WTC11 (cell line): ENCODE results near the gene RIN1. TPM values are rescaled to one million over a fixed set of nuclear protein-coding genes. Genes with fewer than 3 reads are reported as not detected.
A peak's percentile ranks its signal among the peaks of the same experiment; 100 is the strongest.

Source experiments
- ATAC-seq: fragments of 200-7000 bp; cut with Tn5 transposase; 2 replicates; pipeline ENCODE4 v1.10.0; 2021; ENCODE audit warnings: mild to moderate bottlenecking, moderate library complexity
- CTCF ChIA-PET: fragments of 300-600 bp; sonication (Branson Sonifier 250); formaldehyde crosslinking; loops from one replicate; lab custom pipeline; 2021; ENCODE audit warnings: antibody characterized with exemption; lab: Charles Lee
- POLR2A ChIA-PET: fragments of 350-600 bp; sonication (Branson Sonifier 250); formaldehyde crosslinking; loops from one replicate; lab custom pipeline; 2021; ENCODE audit warnings: antibody characterized with exemption; lab: Charles Lee
- DNase-seq: peaks from one replicate; pipeline ENCODE4 v3.0.0; 2021; ENCODE audit warnings: low spot score
- H3K27ac Mint-ChIP-seq: 2 replicates; pipeline ENCODE4 v1.8.0; 2021; ENCODE audit warnings: mixed read lengths
- H3K27me3 Mint-ChIP-seq: 2 replicates; pipeline ENCODE4 v1.8.0; 2021; ENCODE audit warnings: low read depth, mild to moderate bottlenecking, moderate library complexity, mixed read lengths
- H3K36me3 Mint-ChIP-seq: 2 replicates; pipeline ENCODE4 v1.8.0; 2021; ENCODE audit warnings: mixed read lengths
- H3K4me1 Mint-ChIP-seq: 2 replicates; pipeline ENCODE4 v1.8.0; 2022; ENCODE audit warnings: mixed read lengths
- H3K4me3 Mint-ChIP-seq: 2 replicates; pipeline ENCODE4 v1.8.0; 2021; ENCODE audit warnings: mild to moderate bottlenecking, moderate library complexity, mixed read lengths
- H3K9me3 Mint-ChIP-seq: 2 replicates; pipeline ENCODE4 v1.8.0; 2021; ENCODE audit warnings: mixed read lengths
- AR ChIP-seq: fragments of 250-450 bp; sonication (Bioruptor Pico); IDR thresholded peaks from 2 replicates; pipeline ENCODE4 v1.9.0; 2021; ENCODE audit warnings: mild to moderate bottlenecking
- ATF1 ChIP-seq: sonication (generic); formaldehyde crosslinking; IDR thresholded peaks from 2 replicates; pipeline ENCODE4 v1.8.1; 2023; ENCODE audit warnings: mild to moderate bottlenecking, moderate library complexity, missing genetic modification reagents
- ELF4 ChIP-seq: sonication (generic); formaldehyde crosslinking; IDR thresholded peaks from 2 replicates; pipeline ENCODE4 v1.8.1; 2022; ENCODE audit warnings: low read depth, mild to moderate bottlenecking, moderate library complexity, missing genetic modification reagents
- FOXP1 ChIP-seq: sonication (generic); formaldehyde crosslinking; IDR thresholded peaks from 2 replicates; pipeline ENCODE4 v1.8.0; 2022; ENCODE audit warnings: missing genetic modification reagents, mild to moderate bottlenecking, moderate library complexity, borderline replicate concordance
- GTF2I ChIP-seq: fragments of 250-450 bp; sonication (Bioruptor Pico); conservative IDR thresholded peaks from 2 replicates; pipeline ENCODE4 v1.4.0; 2021; ENCODE audit warnings: mild to moderate bottlenecking
- HMGA2 ChIP-seq: fragments of 250-450 bp; sonication (Bioruptor Pico); IDR thresholded peaks from 2 replicates; pipeline ENCODE4 v1.4.0; 2021; ENCODE audit warnings: mild to moderate bottlenecking, moderate library complexity
- JUN ChIP-seq: sonication (generic); formaldehyde crosslinking; IDR thresholded peaks from 2 replicates; pipeline ENCODE4 v1.8.0; 2023; ENCODE audit warnings: mild to moderate bottlenecking, missing genetic modification reagents
- MLX ChIP-seq: sonication (generic); formaldehyde crosslinking; IDR thresholded peaks from 2 replicates; pipeline ENCODE4 v1.8.1; 2023; ENCODE audit warnings: mild to moderate bottlenecking, missing genetic modification reagents, moderate library complexity
- MXD4 ChIP-seq: fragments of 250-450 bp; sonication (Bioruptor Pico); IDR thresholded peaks from 2 replicates; pipeline ENCODE4 v1.8.0; 2021; ENCODE audit warnings: mild to moderate bottlenecking, moderate library complexity, borderline replicate concordance
- NR2C2 ChIP-seq: sonication (generic); formaldehyde crosslinking; IDR thresholded peaks from 2 replicates; pipeline ENCODE4 v1.8.0; 2022; ENCODE audit warnings: mild to moderate bottlenecking, missing genetic modification reagents
- ZBTB21 ChIP-seq: sonication (generic); formaldehyde crosslinking; IDR thresholded peaks from 2 replicates; pipeline ENCODE4 v1.8.1; 2023; ENCODE audit warnings: mild to moderate bottlenecking, missing genetic modification reagents, borderline replicate concordance
- ZMAT4 ChIP-seq: fragments of 250-450 bp; sonication (Bioruptor Pico); IDR thresholded peaks from 2 replicates; pipeline ENCODE4 v1.9.0; 2021; ENCODE audit warnings: mild to moderate bottlenecking
- ZNF138 ChIP-seq: sonication (generic); formaldehyde crosslinking; conservative IDR thresholded peaks from 2 replicates; pipeline ENCODE4 v1.8.1; 2022; ENCODE audit warnings: mild to moderate bottlenecking, moderate library complexity, missing genetic modification reagents
- total RNA-seq: library from RNA; stranded (reverse); gene quantifications from 3 replicates; pipeline ENCODE4 v1.2.3, GENCODE V29; 2021
- TF ChIP-seq, protein P1 (sequence below): sonication (generic); formaldehyde crosslinking; IDR thresholded peaks from 2 replicates; pipeline ENCODE4 v1.8.0; 2022; ENCODE audit warnings: mild to moderate bottlenecking, missing genetic modification reagents
- TF ChIP-seq, protein P2 (sequence below): sonication (generic); formaldehyde crosslinking; IDR thresholded peaks from 2 replicates; pipeline ENCODE4 v1.8.1; 2023; ENCODE audit warnings: mild to moderate bottlenecking, moderate library complexity, missing genetic modification reagents
- TF ChIP-seq, protein P3 (sequence below): sonication (generic); formaldehyde crosslinking; IDR thresholded peaks from 2 replicates; pipeline ENCODE4 v1.8.1; 2023; ENCODE audit warnings: mild to moderate bottlenecking, missing genetic modification reagents, moderate library complexity
- TF ChIP-seq, protein P4 (sequence below): sonication (generic); formaldehyde crosslinking; IDR thresholded peaks from 2 replicates; pipeline ENCODE4 v1.8.1; 2022; ENCODE audit warnings: mild to moderate bottlenecking, moderate library complexity, missing genetic modification reagents
- TF ChIP-seq, protein P5 (sequence below): sonication (generic); formaldehyde crosslinking; IDR thresholded peaks from 2 replicates; pipeline ENCODE4 v1.8.1; 2022; ENCODE audit warnings: low read depth, mild to moderate bottlenecking, moderate library complexity, missing genetic modification reagents, borderline replicate concordance

Gene RIN1
- total RNA-seq, 1 experiment from 2014 or later: 5.0 TPM

GRCh38 chr11:66369073-66369894 lies 33.0 kb upstream of the RIN1 start:
- TF ChIP-seq GTF2I (CRISPR knock-in tag) (no peak), MXD4 (CRISPR knock-in tag) (no peak), FOXP1 (CRISPR knock-in tag) (no peak), NR2C2 (CRISPR knock-in tag) (no peak), AR (CRISPR knock-in tag) (no peak), ATF1 (CRISPR knock-in tag) (no peak), ELF4 (no peak), ZMAT4 (CRISPR knock-in tag) (no peak), MLX (CRISPR knock-in tag) (no peak), JUN (CRISPR knock-in tag) (no peak), HMGA2 (no peak), ZBTB21 (CRISPR knock-in tag) (no peak), ZNF138 (CRISPR knock-in tag) (no peak)
- TF ChIP-seq, protein P1, sequence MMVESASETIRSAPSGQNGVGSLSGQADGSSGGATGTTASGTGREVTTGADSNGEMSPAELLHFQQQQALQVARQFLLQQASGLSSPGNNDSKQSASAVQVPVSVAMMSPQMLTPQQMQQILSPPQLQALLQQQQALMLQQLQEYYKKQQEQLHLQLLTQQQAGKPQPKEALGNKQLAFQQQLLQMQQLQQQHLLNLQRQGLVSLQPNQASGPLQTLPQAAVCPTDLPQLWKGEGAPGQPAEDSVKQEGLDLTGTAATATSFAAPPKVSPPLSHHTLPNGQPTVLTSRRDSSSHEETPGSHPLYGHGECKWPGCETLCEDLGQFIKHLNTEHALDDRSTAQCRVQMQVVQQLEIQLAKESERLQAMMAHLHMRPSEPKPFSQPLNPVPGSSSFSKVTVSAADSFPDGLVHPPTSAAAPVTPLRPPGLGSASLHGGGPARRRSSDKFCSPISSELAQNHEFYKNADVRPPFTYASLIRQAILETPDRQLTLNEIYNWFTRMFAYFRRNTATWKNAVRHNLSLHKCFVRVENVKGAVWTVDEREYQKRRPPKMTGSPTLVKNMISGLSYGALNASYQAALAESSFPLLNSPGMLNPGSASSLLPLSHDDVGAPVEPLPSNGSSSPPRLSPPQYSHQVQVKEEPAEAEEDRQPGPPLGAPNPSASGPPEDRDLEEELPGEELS (CRISPR knock-in tag): no peak
- TF ChIP-seq, protein P2, sequence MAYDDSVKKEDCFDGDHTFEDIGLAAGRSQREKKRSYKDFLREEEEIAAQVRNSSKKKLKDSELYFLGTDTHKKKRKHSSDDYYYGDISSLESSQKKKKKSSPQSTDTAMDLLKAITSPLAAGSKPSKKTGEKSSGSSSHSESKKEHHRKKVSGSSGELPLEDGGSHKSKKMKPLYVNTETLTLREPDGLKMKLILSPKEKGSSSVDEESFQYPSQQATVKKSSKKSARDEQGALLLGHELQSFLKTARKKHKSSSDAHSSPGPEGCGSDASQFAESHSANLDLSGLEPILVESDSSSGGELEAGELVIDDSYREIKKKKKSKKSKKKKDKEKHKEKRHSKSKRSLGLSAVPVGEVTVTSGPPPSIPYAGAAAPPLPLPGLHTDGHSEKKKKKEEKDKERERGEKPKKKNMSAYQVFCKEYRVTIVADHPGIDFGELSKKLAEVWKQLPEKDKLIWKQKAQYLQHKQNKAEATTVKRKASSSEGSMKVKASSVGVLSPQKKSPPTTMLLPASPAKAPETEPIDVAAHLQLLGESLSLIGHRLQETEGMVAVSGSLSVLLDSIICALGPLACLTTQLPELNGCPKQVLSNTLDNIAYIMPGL (CRISPR knock-in tag): no peak
- TF ChIP-seq, protein P3, sequence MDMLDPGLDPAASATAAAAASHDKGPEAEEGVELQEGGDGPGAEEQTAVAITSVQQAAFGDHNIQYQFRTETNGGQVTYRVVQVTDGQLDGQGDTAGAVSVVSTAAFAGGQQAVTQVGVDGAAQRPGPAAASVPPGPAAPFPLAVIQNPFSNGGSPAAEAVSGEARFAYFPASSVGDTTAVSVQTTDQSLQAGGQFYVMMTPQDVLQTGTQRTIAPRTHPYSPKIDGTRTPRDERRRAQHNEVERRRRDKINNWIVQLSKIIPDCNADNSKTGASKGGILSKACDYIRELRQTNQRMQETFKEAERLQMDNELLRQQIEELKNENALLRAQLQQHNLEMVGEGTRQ (CRISPR knock-in tag): no peak
- TF ChIP-seq, protein P4, sequence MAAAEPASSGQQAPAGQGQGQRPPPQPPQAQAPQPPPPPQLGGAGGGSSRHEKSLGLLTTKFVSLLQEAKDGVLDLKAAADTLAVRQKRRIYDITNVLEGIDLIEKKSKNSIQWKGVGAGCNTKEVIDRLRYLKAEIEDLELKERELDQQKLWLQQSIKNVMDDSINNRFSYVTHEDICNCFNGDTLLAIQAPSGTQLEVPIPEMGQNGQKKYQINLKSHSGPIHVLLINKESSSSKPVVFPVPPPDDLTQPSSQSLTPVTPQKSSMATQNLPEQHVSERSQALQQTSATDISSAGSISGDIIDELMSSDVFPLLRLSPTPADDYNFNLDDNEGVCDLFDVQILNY: no peak
- TF ChIP-seq, protein P5, sequence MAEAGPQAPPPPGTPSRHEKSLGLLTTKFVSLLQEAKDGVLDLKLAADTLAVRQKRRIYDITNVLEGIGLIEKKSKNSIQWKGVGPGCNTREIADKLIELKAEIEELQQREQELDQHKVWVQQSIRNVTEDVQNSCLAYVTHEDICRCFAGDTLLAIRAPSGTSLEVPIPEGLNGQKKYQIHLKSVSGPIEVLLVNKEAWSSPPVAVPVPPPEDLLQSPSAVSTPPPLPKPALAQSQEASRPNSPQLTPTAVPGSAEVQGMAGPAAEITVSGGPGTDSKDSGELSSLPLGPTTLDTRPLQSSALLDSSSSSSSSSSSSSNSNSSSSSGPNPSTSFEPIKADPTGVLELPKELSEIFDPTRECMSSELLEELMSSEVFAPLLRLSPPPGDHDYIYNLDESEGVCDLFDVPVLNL (CRISPR knock-in tag): no peak
- Mint-ChIP-seq H3K9me3 (no peaks in the 10 kb centered on the region), H3K27ac (peak overlapping the region; percentile 96), H3K4me3 (peak overlapping the region; percentile 95), H3K4me1 (peaks cover 27% of the 10 kb centered on the region), H3K36me3 (peaks cover 40% of the 10 kb centered on the region), H3K27me3 (no peaks in the 10 kb centered on the region)
- DNase-seq: no peak
- ATAC-seq: no peak
- POLR2A ChIA-PET: interaction anchor here (1.4 kb wide), 1 partner anchor 52 kb away, joined by 7 read pairs; no protein-coding TSS in a partner anchor
- CTCF ChIA-PET: interaction anchor here (0.7 to 6.8 kb wide), 3 partner anchors 16 to 56 kb away, joined by 3 to 53 read pairs (median 45); no protein-coding TSS in a partner anchor
